GM13976 (cell line): Measurements from ENCODE around the gene CDKN2C.

Experiments
- DNase-seq: peaks from one replicate; pipeline ENCODE4 v3.0.0; 2012; ENCODE audit warnings: low spot score
- in situ Hi-C: fragments of 300-500 bp; cut with MboI; formaldehyde crosslinking; loops from one replicate; pipeline ENCODE4 v1.12.0; 2022; ENCODE audit warnings: low sequenced_read_pairs, mixed read lengths, inconsistent platforms; ENCODE audit not compliant: unreplicated experiment
- TF ChIP-seq, protein P1 (sequence below): IDR thresholded peaks from 2 replicates; pipeline ENCODE4 v1.5.1; 2012; ENCODE audit warnings: borderline replicate concordance, mild to moderate bottlenecking; ENCODE audit not compliant: insufficient read depth; ENCODE audit errors: extremely low read depth, missing control alignments, control extremely low read depth

The CDKN2C gene

DNA sequence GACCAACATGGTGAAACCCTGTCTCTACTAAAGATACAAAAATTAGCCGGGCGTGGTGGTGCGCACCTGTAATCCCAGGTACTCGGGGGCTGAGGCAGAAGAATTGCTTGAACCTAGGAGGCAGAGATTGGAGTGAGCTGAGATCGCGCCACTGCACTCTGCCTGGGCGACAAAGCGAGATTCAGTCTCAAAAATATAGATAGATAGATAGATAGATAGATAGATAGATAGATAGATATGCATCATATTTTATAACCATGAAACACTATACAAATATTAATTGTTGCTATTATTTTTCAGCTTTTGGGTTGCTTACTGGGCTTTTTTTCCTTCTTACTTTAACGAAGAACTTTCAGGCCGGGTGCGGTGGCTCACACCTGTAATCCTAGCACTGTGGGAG is 5.2 kb upstream of the CDKN2C start:
- DNase-seq, result no peak
- in situ Hi-C loops, result loop anchor here (25.0 kb wide), 1 partner anchor 572 kb away; no protein-coding TSS in a partner anchor
- TF ChIP-seq, protein P1, sequence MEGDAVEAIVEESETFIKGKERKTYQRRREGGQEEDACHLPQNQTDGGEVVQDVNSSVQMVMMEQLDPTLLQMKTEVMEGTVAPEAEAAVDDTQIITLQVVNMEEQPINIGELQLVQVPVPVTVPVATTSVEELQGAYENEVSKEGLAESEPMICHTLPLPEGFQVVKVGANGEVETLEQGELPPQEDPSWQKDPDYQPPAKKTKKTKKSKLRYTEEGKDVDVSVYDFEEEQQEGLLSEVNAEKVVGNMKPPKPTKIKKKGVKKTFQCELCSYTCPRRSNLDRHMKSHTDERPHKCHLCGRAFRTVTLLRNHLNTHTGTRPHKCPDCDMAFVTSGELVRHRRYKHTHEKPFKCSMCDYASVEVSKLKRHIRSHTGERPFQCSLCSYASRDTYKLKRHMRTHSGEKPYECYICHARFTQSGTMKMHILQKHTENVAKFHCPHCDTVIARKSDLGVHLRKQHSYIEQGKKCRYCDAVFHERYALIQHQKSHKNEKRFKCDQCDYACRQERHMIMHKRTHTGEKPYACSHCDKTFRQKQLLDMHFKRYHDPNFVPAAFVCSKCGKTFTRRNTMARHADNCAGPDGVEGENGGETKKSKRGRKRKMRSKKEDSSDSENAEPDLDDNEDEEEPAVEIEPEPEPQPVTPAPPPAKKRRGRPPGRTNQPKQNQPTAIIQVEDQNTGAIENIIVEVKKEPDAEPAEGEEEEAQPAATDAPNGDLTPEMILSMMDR, result no peak

DNA sequence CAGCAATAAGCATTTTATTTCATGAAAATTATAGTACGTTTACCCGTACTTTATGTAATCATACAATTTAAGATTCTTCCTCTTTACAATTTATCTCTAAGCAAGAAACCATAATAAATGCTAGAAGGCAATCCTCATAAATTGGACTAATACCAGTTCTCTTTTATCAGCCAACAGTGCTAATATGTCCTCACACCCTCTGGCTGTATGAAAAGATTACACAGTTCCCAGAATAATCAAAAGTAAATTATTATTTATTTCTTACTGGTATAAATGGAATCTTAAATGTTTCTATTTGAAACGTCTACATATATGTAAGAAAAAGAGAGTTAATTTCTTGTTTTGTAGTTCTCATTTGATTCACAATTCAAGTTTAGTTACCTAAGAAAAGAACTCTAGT is 3.1 kb upstream of the CDKN2C start:
- DNase-seq, result no peak
- in situ Hi-C loops, result loop anchor here (25.0 kb wide), 1 partner anchor 570 kb away; no protein-coding TSS in a partner anchor
- TF ChIP-seq, protein P1, result no peak

DNA sequence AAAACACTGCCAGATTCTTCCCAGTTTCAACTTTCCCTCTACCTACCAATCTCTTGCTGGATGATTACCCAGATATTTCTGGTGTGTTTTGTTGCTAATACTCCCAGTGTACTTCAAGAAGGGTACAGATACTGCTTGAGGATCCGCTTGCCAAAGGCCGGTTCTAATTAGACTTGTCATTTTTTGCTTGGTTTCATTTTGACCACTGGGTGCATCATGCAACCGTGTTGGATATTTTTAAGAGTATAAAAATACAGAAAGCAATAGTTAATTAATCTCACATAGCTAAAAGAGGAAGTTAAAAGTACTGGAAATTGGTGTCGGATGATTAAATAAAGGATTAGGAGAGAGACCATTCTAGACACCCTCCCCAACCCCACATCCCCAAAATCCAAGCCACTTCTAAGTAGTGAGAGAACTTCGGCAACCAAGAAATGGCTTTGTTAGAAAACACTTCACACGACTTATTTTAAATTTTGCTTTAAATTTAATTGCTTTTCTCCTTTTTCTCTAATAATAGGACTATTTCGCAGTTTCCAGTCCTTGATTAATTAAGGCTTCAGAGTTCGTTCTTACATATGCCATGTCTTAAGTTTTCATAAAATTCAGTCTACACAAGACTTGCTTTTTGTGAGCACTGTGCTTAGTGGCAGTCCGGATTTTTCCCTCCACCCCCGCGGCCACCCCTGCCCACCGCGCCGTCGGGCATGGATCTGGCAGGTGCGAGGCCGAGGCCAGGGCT is 2.5 kb upstream of the CDKN2C start:
- in situ Hi-C loops, result loop anchor here (25.0 kb wide), 1 partner anchor 570 kb away; no protein-coding TSS in a partner anchor
- peak; percentile 33 for DNase-seq
- TF ChIP-seq, protein P1, result no peak

DNA sequence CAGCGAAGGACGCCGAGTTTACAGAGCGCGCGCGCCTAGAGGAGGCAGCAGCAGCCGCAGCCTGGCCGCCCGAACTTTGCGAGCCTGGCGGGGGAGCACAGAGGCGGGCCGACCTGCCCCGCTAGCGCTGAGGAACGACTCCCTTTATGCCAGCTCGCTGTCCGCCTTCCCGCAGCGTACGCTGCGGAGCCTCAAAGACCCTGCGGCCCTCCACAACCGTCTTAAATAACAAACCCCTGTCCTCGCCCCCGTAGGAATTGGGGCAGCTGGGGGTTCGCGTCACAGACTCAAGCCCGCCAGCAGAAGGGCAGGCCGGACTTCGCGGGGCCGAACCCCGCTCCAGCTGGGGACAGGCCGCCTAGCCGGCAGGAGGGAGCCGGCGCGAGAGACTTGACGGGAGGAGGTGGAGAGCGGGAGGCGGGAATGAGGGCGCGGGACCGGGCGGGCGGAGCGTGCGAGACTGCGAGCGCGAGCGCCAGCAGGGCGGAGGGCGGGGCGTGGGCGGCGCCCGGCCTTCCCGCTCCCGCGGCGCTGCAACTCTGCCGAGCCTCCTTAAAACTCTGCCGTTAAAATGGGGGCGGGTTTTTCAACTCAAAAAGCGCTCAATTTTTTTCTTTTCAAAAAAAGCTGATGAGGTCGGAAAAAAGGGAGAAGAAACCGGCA is 1.8 kb upstream of the CDKN2C start:
- TF ChIP-seq, protein P1, result peak; percentile 64
- peak; percentile 90 for DNase-seq
- in situ Hi-C loops, result loop anchor here (25.0 kb wide), 1 partner anchor 569 kb away; no protein-coding TSS in a partner anchor

DNA sequence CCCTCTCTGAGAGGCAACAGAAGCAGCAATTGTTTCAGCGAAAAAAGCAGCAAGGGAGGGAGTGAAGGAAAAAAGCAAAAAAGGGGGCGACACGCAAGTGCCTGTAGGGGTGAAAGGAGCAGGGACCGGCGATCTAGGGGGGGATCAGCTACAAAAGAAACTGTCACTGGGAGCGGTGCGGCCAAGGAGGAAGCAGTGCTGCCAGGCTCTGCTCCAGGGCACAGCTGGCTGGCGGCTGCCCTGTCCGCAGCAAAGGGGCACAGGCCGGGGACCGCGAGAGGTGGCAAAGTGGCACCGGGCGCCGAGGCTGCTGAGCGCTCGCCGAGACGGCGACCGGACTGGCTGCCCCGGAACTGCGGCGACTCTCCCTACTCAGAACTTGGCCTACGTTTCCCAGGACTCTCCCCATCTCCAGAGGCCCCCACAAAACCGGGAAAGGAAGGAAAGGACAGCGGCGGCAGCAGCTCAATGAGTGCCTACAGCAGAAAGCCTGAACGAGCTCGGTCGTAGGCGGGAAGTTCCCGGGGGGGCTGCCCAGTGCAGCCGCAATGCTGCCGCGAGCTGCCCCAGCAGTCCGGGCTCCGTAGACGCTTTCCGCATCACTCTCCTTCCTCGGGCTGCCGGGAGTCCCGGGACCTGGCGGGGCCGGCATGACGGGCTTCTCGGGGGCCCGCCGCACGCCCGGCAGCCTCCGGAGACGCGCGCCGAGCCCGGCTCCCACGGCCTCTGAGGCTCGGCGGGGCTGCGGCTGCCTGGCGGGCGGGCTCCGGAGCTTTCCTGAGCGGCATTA is 1.0 kb upstream of the CDKN2C start:
- TF ChIP-seq, protein P1, result no peak
- in situ Hi-C loops, result loop anchor here (25.0 kb wide), 1 partner anchor 568 kb away; no protein-coding TSS in a partner anchor
- peak; percentile 65 for DNase-seq

DNA sequence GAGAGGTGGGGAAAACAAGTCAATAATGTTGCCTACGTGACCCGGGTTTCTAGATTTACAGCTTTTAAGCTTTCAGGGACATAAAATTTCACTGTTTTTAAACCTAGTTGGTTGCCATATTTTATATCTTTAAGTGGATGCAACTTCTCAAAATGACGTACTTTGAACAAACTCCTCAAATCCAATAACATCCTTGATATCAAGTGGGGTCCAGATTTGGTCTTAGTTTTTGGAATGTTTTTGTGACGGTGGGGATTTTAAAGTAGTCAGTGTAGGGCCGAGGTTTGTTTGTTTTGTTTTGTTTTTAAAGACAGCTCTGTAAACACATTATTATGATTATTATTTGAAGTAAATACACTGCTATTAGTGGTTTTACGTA is 453 bp downstream of the CDKN2C start:
- TF ChIP-seq, protein P1, result no peak
- in situ Hi-C loops, result loop anchor here (25.0 kb wide), 1 partner anchor 567 kb away; no protein-coding TSS in a partner anchor
- DNase-seq, result no peak
